ENCODE measurements around the gene MGMT.

The MGMT gene

GRCh38 chr10:129455625-129456024 lies 11.4 kb upstream of the MGMT start:
- no peak for DNase-seq (ENCODE audit: low read depth in 2 of 2)

- DNase-seq (ENCODE audit: low read depth in 2 of 2): no peak
These were observed 7.1 kb upstream of the MGMT start for GRCh38 chr10:129459762-129460539.

- no peak for DNase-seq (ENCODE audit: low read depth in 2 of 2)
These were observed 4.7 kb upstream of the MGMT start for GRCh38 chr10:129462257-129462795.

DNA sequence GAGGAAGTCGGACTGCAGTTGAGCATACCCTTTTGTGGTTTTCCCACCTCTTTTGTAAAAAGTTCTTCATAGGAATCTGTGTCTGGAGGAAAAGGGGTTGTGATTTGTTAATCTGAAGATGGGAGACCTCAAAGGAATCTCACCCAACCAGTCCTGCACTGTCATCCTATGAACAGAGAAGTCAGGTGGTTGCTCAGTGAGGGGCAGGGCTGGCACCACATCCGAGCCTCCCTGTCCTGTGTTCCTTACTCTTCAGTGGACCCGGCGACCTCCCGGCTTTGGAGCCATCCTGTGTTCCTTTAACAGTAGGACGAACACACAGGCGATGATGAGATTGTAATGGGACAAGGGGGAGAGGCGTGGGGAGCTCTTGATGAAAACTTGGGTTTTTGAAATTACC lies 2.8 kb upstream of the MGMT start:
- DNase-seq (ENCODE audit: low read depth in 2 of 2): no peak

- no peak for DNase-seq (ENCODE audit: low read depth in 2 of 2)
These were observed 992 bp upstream of the MGMT start for GRCh38 chr10:129465796-129466702.

DNA sequence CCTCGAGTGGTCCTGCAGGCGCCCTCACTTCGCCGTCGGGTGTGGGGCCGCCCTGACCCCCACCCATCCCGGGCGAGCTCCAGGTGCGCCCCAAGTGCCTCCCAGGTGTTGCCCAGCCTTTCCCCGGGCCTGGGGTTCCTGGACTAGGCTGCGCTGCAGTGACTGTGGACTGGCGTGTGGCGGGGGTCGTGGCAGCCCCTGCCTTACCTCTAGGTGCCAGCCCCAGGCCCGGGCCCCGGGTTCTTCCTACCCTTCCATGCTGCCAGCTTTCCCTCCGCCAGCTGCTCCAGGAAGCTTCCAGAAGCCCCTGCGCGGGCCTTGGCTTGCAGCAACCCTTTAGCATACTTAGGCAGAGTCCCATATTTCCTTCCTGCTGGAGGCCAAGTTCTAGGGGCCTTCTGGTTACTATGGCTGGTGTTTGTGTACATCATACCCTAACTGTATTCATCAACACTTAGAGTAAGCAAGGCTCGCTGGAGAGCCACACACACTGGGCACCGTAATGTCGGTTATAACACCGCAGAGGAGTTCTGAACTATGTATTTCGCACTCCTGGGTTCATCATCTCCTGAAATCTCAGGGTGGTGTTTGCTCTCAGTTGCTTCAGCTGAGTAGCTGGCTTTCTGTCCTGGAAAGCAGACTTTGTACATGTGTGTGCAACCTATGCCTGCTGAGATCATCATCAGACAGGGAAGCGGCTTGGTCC lies 471 bp downstream of the MGMT start:
- no peak for DNase-seq (ENCODE audit: low read depth in 2 of 2)

DNA sequence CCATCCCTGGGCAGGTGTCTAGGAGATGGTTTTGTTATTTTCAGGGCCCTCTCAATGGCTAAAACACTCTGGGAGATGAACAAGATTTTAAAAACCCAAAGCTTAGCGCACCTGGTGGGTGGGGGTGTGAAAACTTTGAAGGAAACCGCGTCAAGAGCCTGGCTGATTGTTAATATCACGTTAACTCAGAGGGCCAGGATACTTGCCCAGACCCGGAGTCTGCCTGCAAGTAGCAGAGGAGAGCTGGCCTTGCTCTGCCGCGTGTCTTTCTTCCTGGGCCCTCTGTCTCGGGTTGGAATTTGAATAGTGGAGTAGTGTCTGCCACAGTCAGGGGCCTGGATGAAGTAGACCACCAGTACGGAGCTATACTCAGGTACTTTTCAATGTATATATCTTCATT lies 1.1 kb downstream of the MGMT start:
- no peak for DNase-seq (ENCODE audit: low read depth in 2 of 2)

DNA sequence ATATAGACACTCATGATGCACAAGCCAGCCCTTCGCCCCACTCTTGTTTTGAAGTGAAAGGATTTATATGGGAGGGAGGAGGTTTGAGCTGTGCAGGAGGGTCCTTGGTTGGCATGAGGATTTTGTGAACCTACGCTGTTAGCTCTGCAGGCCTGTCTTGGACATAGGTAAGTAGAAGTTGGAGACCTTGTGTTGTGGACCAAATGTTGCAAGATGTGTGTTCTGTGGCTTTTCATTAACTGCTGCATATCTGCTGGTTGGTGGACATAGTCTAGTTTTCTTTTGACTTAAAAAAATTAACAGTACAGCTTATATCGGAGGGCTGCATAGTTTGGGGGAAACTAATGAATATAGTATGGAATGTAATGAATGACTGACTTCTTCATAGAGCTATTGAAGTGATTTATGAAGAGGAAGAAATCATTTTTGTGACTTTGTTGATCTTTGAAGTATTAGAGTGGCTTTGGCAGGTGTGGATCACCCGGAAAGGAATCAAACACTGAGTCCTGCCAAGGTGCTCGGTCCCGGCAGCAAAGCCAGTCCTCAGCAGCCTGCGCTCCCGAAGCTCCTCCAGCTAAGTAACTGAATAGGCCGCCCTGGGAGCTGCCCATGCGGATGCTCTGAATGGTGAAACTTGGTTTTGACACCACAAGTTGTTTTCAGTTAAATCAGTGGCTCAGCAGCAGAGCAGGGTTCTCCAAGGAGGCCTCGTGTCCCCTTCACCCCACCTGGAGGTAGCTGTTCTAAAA lies 3.2 kb downstream of the MGMT start:
- DNase-seq (ENCODE audit: low read depth in 2 of 2): no peak

- no peak for DNase-seq (ENCODE audit: low read depth in 2 of 2)
These were observed 4.6 kb downstream of the MGMT start for GRCh38 chr10:129471447-129472175.

GRCh38 chr10:129472696-129473555 lies 5.9 kb downstream of the MGMT start:
- DNase-seq (ENCODE audit: low read depth in 2 of 2): no peak

DNA sequence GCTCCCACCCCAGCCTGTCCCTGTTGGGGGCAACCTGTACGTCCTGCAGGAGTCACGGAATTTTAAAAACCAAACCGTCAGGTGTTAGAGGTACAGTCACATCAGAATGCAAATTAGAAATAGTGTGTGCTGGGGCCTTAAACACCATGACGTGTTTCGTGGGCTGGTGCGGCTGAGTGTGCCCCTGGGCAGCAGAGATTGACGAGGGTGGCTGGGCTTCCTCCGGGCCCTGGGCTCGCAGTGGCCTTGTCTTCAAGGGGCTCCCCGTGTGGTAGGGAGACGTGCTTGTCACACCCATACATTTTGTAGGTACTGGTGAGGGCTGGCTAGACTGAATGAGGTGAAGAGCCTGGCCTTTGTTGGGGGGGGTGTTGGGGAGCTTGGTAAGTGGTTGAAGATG lies 7.6 kb downstream of the MGMT start:
- no peak for DNase-seq (ENCODE audit: low read depth in 2 of 2)

GRCh38 chr10:129476431-129476830 lies 9.4 kb downstream of the MGMT start:
- DNase-seq (ENCODE audit: low read depth in 2 of 2): no peak

DNA sequence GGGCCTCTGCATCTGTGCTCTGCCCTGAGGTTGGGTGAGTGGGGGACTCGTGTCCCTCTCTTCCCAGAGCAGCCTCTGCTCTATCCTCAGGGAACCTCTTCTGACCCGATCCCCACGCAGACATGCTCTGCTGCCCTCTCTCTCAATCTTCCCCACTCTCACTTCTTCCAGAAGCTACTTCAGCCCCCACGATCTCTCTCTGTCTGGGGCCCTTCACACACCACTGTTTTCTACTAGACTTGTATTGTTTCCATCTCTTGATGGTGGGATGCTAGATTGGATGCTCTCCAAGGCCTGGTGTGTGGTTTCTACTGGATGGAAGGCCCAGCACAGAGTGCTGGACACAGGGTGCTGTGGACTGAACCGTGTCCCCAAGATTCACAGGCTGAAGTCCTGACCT lies 10.0 kb downstream of the MGMT start:
- no peak for DNase-seq (ENCODE audit: low read depth in 2 of 2)

GRCh38 chr10:129481641-129482040 lies 14.6 kb downstream of the MGMT start:
- DNase-seq (ENCODE audit: low read depth in 2 of 2): no peak

DNA sequence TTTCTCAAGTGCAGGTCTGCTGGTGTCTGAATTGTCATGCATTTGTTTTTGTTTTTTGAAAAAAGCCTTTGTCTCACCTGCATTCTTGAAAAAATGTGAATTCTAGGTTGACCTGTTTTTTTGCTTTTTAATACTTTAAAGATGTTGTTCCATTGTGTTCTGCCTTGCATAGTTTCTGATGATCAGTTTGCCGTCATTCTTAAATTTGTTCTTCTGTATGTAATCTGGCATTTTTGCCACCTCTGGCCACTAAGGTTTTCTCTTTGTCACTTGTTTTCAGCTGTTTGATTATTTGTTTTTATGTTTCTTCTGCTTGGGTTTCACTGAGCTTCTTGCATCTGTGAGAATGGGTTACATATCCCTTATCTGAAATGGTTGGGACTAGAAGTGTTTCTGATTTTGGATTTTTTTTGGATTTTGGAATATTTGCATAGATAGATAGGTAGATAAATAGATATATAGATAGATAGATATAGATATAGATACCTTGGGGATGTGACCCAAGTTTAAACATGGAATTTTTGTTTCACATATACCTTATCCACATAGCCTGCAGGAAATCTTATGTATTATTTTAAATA lies 16.5 kb downstream of the MGMT start:
- no peak for DNase-seq (ENCODE audit: low read depth in 2 of 2)

GRCh38 chr10:129486805-129487204 lies 19.8 kb downstream of the MGMT start:
- no peak for DNase-seq (ENCODE audit: low read depth in 2 of 2)

- DNase-seq (ENCODE audit: low read depth in 2 of 2): no peak
These were observed 24.2 kb downstream of the MGMT start for GRCh38 chr10:129491123-129491734.

DNA sequence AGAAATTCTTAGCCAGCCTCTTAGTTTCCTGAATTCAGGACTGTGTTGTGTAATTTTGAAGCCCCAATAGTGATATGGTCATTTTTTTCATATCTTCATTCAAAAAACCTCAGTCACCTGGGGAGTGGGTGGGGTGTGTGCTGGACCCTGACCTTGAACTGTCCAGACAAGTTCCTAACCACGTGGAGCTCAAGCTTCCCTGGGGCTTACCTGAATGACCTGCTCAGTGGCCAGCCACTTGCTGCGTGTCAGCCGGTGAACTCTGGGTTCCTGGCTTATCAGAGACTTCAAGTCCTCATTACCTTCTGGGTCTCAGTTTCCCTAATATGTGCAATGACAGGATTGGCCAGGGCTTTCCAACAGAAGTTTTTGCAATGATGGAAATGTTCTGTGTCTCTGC lies 27.1 kb downstream of the MGMT start:
- DNase-seq (ENCODE audit: low read depth in 2 of 2): no peak

DNA sequence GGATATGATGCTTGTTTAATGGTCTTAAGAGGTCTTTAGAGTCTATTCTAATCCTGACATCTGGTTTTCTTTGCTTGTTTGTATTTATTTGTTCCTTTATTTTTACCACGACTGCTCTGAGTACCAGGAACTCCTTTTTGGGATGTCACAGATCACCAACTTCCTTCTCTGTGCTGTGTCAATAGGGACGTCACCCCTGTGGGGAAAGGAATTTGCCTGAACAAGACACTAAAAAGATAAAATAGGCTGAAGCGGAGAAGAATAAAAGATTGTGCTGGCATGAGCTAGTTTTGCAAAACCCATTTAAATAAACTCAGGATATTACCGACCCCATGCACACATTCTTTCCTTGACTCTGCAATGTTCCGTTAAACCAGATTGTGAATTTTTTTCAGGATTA lies 27.7 kb downstream of the MGMT start:
- no peak for DNase-seq (ENCODE audit: low read depth in 2 of 2)
